HK-2 (cell line): ENCODE measurements around the gene HSPA9.

Source experiments
- DNase-seq: peaks from one replicate; pipeline ENCODE4 v3.0.0-alpha.2; 2018; ENCODE audit not compliant: unreplicated experiment

HSPA9 gene

DNA sequence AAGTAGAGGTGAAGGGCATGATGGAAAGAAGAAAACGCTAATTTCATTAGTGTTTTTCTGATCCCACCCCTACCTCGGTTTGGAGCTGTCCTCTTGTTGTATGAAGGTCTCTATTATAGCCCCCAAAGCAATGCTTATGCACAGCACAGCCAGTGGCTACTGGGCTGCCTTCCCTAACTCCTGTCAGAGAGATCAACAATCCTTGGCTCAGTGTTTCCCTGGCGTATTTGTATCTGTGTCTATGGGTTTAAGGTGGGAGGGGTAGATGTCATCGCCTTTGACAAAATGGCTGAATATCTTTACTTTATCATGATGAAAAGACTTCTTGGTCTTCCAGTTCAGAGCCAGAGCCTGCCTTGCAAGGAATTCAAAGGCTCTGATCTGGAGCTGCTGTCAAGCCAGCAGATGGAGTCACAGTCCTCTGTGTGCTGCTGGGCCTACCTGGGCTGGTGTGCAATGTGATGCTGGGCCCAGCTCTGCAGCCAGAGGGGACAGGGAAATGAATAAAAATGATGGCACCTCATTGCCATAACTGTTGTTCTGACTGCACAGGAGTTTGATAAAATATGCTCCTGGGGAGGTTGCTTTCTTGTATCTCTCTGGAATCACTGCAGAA is 20.1 kb upstream of the HSPA9 start:
- DNase-seq = no peak

DNA sequence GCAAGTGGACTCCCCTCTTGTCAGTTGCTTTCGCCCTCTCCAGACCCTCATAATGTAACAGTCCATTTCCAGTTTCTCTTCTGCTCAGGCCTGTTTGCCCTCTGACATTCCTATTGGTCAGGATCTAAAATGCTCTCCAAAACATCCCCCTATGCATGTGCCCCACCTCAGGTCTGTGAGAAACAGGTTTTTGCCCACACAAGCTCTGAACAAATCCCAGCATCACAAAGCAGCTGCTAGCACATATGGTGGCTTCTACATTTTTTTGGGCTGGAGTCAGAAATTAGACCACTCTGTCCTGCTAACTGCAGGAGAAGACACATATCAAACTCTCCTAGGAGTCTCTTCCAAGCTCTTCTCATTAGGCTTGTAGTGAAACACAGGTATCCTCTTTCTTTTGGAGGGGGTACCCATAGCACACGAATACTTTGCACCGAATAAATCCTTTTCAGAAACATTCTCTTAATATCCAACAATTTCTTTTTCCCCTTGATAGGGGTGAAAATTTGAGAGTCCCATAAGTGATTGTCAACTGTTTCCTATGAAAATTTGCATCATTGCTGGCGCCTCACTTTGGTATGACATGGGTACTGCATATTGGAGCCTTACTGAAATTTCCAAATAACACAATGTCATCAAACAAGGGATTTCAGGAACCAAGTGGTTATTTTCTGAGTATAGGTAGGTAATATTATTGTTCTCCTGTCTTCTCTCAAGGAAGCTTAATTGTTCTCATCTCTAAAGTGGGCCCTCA is 19.3 kb upstream of the HSPA9 start:
- no peak for DNase-seq

DNA sequence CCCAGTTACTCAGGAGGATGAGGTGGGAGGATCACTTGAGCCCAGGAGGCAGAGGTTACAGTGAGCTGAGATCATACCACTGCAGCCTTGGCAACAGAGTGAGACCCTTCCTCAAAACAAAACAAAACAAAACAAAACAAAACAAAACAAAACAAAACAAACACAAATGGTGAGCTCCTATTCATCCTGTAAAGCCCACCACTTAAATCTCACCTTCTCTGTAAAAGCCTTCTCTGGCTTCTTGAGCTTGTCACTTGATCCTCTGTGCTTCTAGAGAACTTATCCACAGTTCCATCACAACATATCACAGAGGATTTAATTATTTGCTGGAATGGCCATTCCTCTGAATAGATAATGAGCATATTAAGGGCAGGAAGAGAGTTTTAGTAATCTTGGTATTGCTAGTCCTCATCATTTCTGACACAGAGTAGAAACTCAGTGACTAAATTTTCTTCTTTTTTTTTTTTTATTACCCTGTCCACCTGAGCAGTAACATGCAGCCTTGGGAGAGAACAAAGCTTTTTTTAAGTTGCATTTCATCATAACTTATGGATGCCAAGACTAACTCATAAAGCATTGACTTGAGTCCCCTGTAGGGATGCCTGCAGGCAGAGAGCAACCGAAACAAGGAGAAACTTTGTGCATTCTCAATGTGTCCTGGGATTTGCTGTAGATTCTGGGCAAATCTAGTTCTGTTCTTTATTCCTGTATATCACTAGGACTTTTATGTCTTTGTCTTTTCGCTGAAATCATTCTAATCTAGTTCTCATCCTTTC is 13.0 kb upstream of the HSPA9 start:
- no peak for DNase-seq

DNA sequence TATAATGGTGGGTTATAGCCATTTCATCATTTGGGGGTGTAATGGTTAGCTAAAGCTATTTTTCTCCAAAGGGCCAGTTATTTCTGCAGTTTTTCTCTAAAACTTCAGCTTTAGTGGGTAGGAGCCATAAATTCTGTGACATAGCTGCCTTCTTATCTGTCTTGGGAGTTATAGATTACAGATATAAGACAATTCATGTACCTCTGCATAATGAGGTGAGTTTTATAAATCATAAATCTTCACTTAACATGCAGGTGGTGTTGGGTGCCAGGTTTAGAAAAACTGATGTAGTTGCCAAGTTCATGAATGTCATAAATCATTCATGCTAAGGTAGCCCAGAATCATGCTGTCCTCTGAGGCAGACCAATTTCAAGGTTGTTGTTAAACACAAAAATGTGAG is 10.0 kb upstream of the HSPA9 start:
- no peak for DNase-seq

DNA sequence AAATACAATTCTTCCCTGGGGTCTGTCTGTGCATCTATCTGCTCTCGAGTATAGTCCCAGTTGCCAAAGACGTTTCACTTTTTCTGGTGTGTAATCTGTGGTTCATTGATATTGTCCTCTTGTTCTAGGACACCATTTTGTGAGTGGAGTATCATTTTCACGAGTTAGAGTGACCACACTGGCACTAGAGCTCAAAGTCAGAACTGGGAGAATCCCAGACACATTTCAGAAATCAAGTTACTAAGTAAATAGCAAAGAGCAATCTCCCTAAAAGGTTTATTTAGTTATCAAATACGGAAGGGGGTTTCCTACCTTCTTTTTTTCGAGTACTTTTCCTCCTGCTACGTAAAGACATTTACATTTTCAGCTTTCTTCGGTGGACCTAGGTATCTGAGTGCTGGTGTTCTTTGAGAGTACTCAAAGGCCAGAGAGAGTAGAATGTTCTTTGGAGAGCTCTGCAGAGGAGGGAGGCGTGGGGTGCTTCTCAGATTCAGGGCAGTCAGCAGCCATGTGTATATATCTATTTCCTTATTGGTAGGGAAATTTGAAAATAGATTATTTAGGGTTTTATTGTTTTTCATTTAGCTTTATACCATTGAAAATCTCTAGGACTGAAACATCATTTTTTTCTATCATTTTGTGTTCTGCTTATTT is 8.9 kb upstream of the HSPA9 start:
- no peak for DNase-seq

DNA sequence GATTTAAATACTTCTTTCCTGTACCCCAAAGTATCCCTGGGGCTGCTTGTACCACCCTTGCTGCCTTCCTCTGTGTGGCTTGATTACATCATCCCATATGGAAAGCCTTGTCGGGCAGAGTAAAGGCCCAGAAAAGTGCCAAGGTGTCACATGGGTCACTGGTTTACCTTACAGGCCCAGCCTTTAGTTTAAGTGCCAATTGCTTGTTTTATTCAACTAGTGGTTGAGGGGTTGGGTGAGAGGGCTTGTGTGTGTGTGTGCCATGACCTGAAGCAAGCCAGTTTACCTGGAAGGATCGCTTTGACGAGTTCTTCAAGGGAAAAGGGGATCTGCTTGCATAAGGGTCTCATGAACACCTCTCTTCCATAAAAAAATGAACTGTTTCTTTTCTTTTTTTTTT is 7.8 kb upstream of the HSPA9 start:
- DNase-seq = no peak

DNA sequence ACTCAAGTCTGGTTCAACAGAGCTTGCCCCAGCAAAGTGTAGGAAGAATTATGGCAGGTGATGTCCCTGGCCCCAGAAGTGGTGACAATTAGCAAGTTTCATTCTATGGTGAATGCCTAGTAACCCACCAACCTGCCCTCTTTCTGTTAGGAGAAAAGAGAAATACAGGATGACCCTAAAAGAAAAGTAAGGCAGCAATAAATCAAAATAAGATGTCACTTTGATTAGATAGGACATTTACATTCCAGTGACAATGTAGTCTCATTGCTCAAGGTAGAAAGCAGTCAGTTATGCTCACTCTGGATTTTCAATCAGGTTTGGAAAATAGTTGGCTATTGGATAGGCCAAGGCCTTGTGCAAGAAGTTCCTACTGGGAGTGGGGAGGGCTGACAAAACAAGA is 5.6 kb upstream of the HSPA9 start:
- no peak for DNase-seq

DNA sequence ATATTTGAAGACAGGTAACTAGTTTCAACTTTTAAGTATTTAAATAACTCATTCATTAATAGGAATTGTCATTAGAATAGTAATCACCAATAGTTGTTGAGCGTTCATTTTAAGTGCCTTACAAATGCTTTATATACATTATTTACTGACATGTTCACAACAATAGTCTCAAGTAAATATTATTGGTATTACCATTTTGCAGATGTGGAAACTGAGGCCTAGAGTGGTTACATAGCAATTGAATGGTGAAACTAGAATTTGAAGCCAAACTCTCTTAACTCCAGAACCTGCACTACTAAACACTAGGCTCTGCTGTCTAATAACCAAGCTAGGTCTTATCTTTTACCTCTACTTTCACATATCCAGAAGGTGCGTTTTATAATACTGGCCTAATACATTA is 4.8 kb upstream of the HSPA9 start:
- DNase-seq = no peak

DNA sequence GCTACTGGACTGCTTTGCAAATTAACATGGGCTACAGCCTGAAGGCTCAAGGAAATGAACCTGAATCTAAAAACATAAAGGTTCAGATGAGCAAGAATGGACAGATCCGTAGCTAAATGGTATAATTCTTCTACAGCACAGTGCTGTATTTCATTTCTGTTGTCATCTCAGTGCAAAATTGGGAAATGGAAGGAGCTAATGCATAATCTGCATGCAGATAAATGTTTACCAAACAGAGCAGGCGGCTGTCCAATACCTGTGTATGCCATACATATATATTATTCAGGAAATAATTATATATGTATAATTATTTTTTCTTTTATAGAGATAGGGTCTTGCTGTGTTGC is 4.3 kb upstream of the HSPA9 start:
- DNase-seq = no peak

DNA sequence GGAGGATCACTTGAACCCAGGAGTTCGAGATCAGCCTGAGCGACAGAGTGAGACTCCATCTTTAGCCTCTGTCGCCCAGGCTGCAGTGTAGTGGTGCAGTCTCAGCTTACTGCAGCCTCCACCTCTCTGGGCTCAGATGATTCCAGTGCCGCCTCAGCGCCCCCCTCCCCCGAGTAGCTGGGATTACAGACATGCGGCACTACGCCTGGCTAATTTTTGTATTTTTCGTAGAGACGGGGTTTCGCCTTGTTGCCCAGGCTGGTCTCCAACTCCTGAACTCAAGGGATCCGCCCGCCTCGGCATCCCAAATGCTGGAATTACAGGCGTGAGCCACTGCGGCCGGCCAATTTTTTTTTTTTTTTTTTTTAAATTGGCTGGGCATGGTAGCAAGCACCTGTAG is 2.3 kb upstream of the HSPA9 start:
- DNase-seq = no peak

DNA sequence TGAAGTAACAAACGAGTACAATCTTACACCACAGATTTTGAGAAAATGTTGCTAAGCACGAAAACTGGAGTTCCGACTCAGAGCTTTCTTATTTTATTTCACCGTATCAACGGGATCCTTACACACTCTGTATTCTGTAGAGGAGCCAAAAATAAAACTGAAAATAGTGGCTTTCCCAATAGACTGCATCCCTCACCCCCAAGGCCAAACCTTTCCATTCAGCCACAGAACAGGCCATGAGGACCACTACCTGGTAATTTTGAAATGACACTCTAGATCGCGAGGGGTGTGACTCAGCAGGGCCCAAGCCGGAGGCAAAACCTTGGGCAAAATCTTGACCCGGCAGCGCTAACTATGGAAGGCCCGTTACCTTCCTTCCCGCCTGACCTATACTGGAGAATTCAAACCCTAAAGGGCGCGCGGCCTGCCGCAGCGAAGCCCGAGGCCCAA is 432 bp downstream of the HSPA9 start:
- no peak for DNase-seq

DNA sequence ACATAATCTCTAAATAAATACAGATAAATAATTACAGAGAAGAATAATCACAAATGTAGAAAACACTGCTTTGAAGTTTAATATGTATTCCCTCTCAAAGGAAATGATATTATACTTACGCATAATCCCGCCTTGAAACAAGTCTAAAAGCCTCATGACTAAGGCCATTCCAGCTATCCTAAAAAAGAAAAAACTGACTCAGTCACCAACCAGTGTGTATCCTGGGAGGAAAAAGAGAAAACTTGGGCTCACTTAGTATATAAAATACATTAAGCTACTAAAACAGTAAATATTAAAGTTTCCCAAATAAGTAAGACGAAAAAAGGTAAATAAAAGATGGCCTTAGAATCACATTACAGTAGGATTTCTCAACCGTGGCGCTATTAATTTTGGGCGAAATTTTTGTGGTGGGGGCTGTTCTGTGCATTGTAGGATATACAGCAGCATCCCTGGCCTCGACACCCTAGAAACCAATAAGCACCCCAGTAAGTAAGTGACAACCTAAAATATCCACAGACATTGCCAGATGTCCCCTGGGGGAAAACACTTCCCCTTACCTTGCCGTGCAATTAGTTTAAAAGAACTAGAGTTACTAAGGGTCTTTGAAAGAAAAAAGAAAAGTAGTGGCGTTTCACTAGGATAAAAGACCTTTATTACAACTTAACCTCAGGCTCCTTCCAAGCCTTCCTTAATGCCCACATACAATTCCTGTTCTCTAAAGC is 1.1 kb downstream of the HSPA9 start:
- no peak for DNase-seq

DNA sequence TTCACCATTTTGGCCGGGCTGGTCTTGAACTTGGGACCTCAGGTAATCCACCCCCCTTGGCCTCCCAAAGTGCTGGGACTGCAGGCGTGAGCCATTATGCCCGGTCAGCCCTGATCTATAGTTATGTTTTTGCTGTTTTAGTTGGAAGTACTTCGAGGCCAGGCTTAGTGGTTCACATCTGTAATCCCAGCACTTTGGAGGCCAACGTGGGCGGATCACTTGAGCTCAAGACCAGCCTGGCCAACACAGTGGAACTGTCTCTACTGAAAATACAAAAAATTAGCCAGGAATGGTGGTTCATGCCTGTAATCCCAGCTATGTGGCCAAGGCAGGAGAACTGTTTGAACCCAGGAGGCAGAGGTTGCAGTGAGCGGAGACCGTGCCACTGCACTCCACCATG is 2.0 kb downstream of the HSPA9 start:
- DNase-seq = no peak

DNA sequence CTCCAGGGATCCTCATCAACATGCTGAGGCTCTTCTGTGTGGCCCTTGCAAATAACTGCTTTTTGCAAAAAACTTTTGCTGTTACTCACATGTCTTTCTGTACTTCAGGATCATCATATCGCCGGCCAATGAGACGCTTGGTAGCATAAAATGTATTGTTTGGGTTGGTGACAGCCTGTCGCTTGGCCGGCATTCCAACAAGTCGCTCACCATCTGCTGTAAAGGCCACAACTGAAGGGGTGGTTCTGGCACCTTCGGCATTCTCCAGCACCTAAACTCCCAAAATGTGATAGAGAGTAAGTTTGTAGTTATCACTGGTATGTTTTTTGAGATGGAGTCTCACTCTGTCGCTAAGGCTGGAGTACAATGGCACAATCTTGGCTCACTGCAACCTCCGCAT is 4.3 kb downstream of the HSPA9 start:
- DNase-seq = no peak

DNA sequence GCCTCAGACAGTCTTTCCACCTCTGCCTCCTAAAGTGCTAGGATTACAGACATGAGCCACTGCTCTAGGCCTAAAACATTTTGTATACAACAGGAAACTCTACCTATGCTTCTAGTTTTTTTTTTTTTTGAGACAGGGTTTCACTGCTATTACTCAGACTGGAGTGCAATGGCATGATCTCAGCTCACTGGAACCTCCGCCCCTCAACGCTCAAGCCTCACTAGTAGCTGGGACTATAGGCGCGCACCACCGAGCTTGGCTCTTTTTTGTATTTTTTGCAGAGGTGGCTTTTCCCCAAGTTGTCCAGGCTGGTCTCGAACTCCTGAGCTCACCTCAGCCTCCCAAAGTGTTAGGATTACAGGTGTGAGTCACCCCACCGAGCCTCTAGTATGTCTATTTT is 5.4 kb downstream of the HSPA9 start:
- peak; percentile 48 for DNase-seq

DNA sequence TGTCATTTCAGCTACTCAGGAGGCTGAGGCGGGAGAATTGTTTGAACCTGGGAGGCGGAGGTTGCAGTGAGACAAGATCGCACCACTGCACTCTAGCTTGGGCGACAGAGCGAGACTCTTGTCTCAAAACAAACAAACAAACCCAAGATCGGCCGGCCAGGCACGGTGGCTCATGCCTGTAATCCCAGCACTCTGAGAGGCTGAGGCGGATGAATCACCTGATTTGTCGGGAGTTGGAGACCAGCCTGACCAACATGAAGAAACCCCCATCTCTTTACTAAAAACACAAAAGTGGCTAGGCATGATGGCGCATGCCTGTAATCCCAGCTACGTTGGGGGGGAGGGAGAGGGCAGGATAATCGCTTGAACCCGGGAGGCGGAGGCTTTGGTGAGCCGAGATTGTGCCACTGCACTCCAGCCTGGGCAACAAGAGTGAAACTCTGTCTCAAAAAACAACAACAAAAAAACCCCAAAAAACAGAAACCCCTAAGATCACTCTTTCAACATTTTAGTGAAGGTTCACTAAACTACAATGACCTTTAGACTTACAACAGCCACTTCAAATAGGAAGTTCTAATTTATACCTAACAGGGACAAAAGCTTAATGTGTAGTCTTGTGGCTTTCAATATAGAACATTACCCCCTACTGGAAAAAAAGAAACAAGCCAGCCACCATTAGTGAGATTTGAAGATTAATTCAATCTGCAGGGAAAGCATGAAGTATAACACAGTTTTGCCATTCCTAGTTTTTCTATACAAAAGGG is 7.0 kb downstream of the HSPA9 start:
- peak; percentile 76 for DNase-seq

DNA sequence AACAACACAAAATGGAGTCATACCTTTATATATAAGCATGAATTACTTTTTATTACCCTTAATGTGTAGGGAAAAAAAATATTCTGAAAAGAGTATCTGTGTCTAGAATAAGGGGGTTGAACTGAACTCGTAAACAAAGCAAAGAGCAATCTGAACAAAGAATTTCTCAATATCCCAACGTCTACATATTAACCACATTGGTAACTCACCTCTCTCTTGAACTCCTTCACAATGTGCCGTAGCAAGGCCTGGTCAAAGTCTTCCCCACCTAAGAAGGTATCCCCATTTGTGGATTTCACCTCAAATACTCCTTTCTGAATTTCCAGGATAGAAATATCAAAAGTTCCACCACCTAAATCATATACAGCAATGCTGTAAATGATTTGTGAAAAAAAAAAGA is 8.4 kb downstream of the HSPA9 start:
- no peak for DNase-seq

DNA sequence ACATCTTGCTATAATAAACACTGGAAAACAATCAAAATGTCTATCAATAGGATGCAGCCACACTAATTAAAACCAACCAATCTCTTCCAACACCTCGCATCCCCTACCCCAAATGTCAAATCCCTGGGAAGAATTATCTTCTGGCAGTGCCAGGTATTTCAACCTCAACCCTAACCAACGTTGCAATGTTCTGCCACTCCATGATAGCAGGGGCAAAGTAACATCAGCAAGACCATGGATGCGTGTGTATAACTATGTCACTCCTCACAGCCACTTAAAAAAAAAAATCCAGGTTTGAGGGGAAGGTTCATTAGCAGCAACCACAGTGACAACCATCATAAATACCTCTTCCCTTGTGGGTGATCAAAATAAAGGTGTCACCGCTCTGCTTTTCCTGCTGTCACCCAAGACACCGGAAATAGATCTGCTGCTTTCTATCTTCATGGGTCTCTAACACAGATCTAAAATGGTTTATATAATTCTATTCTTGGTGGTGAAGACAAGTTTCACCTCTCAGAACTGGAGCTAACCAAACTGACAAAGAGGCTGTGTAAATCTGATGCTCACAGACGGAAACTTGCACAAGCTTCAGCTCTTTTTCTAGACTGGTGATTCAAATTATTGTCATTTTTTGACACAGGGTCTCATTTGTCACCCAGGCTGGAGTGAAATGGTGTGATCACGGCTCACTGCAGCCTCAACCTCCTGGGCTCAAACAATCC is 9.9 kb downstream of the HSPA9 start:
- no peak for DNase-seq

DNA sequence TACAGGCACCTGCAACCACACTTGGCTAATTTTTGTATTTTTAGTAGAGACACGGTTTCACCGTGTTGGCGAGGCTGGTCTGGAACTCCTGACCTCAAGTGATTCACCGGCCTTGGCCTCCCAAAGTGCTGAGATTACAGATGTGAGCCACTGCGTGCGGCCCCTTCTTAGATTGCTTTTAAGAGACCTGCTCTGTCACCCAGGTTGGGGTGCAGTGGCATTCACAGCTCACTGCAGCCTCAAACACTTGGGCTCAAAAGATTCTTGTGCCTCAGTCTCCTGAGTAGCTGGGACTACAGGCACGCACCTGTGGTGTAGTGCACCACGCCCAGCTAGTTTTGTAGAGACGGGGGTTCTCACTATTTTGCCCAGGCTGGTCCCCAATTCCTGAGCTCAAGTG is 11.0 kb downstream of the HSPA9 start:
- DNase-seq = no peak

DNA sequence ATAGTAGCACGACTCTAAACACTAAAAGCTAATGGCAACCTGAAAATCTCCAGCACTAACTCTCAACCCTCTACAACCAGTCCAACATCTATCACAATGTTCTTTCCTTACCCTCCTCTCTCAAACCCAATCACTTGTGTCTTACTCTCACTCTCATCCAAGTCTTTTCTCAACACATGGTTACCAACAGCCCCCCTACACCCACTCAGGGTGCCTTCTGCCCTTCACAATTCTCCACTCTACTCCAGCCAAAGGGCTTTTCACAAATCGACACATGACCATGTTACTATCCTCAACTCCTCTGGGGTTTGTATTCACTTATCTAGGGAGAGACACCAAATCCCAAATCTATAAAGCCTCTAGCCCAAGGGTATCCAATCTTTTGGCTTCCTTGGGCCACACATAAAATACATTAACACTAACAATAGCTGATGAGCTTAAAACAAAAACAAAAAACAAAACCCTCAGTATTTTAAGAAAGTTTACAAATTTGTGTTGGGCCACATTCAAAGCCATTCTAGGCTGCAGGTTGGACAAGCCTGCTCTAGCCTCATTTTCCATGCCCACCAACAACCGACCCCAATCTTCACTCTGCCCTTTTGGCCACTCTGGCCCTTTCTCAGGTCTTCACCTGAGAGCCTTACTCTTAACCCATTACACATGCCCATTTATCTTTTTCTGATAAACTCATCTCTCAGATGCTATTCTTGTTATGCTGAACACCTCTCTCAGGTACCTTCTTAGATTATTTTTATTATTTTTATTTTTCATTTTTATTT is 11.7 kb downstream of the HSPA9 start:
- no peak for DNase-seq
